ENCODE measurements around the gene DTX1. TPM values are rescaled to one million over a fixed set of nuclear protein-coding genes. Genes with fewer than 3 reads are reported as not detected.

Gene DTX1
- total and polyA plus RNA-seq, 7 donors: 0.49 to 2.4 (median 0.75) TPM

- intact Hi-C loops (cut with DNase I): no loop called here
- H3K27ac ChIP-seq: no peak overlapping the region
- H3K9me3 ChIP-seq: no peaks in the 10 kb centered on the region
- ATAC-seq (no peak), DNase-seq (no peak)
- no peaks in the 10 kb centered on the region for H3K36me3 ChIP-seq (ENCODE audit: insufficient read depth in 1 of 2, low read depth in 1 of 2)
- no peaks in the 10 kb centered on the region for H3K4me1 ChIP-seq
- peaks cover 0 to 51% (median 11%) of the 10 kb centered on the region in 3 donors for H3K27me3 ChIP-seq (ENCODE audit: insufficient read depth in 3 of 3, low read length in 2 of 3)
- 75 to 77% (median 76%) methylated on average over 13 of the region's 13 CpGs for WGBS, 3 donors
- H3K4me3 ChIP-seq: no peak overlapping the region
- no peak for TF ChIP-seq CTCF (IDR thresholded peaks at IDR 0.05)
Observed at GRCh38 chr12:113088971-113089756, 32.6 kb downstream of the DTX1 start.

GRCh38 chr12:113089839-113090238 is 33.3 kb downstream of the DTX1 start:
- no peak for ATAC-seq

GRCh38 chr12:113090740-113091139 is 34.2 kb downstream of the DTX1 start:
- H3K27ac ChIP-seq: no peak overlapping the region
- H3K4me3 ChIP-seq: no peak overlapping the region
- peaks cover 0 to 55% (median 11%) of the 10 kb centered on the region in 3 donors for H3K27me3 ChIP-seq (ENCODE audit: insufficient read depth in 3 of 3, low read length in 2 of 3)
- ATAC-seq (no peak), DNase-seq (no peak)
- intact Hi-C loops (cut with DNase I): no loop called here
- WGBS, 3 donors: 70 to 84% (median 73%) methylated on average over 21 of the region's 21 CpGs
- H3K4me1 ChIP-seq: no peaks in the 10 kb centered on the region
- no peaks in the 10 kb centered on the region for H3K9me3 ChIP-seq
- no peaks in the 10 kb centered on the region for H3K36me3 ChIP-seq (ENCODE audit: insufficient read depth in 1 of 2, low read depth in 1 of 2)
- no peak for TF ChIP-seq CTCF (IDR thresholded peaks at IDR 0.05)

More at GRCh38 chr12:113089839-113090238, 33.3 kb downstream of the DTX1 start:
- Histone ChIP-seq H3K9me3 (no peaks in the 10 kb centered on the region), H3K4me3 (no peak overlapping the region), H3K4me1 (no peaks in the 10 kb centered on the region), H3K27ac (no peak overlapping the region), H3K27me3 (ENCODE audit: insufficient read depth in 3 of 3, low read length in 2 of 3) (peaks cover 0 to 51% (median 11%) of the 10 kb centered on the region in 3 donors), H3K36me3 (ENCODE audit: insufficient read depth in 1 of 2, low read depth in 1 of 2) (no peaks in the 10 kb centered on the region)
- intact Hi-C loops (cut with DNase I): no loop called here
- TF ChIP-seq CTCF (IDR thresholded peaks at IDR 0.05): no peak
- DNase-seq: no peak

GRCh38 chr12:113091506-113091905 is 35.0 kb downstream of the DTX1 start:
- H3K27me3 ChIP-seq (ENCODE audit: insufficient read depth in 3 of 3, low read length in 2 of 3): peaks cover 0 to 48% (median 11%) of the 10 kb centered on the region in 3 donors
- H3K27ac ChIP-seq: no peak overlapping the region
- no peak for TF ChIP-seq CTCF (IDR thresholded peaks at IDR 0.05)
- 41 to 51% (median 44%) methylated on average over 3 of the region's 3 CpGs for WGBS, 3 donors
- H3K4me1 ChIP-seq: no peaks in the 10 kb centered on the region
- H3K36me3 ChIP-seq (ENCODE audit: insufficient read depth in 1 of 2, low read depth in 1 of 2): no peaks in the 10 kb centered on the region
- intact Hi-C loops (cut with DNase I): no loop called here
- ATAC-seq (no peak), DNase-seq (no peak)
- H3K4me3 ChIP-seq: no peak overlapping the region
- no peaks in the 10 kb centered on the region for H3K9me3 ChIP-seq

Data from psoas muscle (tissue), 8 donors.